Gastroesophageal sphincter (tissue), 4 donors: ENCODE data around the gene PDCD1. TPM values are rescaled to one million over a fixed set of nuclear protein-coding genes. Genes with fewer than 3 reads are reported as not detected.
"Not testable (repeated sequence)": the region's sequence is repeated elsewhere in the genome, so short reads cannot be mapped to it uniquely, and the experiment has no call there.

ENCODE experiments used
- ATAC-seq: fragments of 150-250 bp; one replicate; pipeline ENCODE4 v1.9.1; 2016; ENCODE audit warnings: mild to moderate bottlenecking, moderate library complexity
- H3K27ac ChIP-seq, 4 donors: fragments of 200-600 bp; sonication (generic) in 3 of 4; 1 replicate in 3 of 4; 2 replicates in 1 of 4; pipeline ENCODE4 v1.5.1; 2016 to 2019
- H3K27me3 ChIP-seq: fragments of 200-600 bp; sonication (generic); one replicate; pipeline ENCODE4 v1.5.1; 2019
- H3K36me3 ChIP-seq, 2 donors: fragments of 200-600 bp; sonication (generic); one replicate each; pipeline ENCODE4 v1.5.1; 2019; ENCODE audit warnings: control low read depth in 1 of 2
- H3K4me1 ChIP-seq, 3 donors: fragments of 200-600 bp; sonication (generic); 1 replicate in 2 of 3; 2 replicates in 1 of 3; pipeline ENCODE4 v1.5.1; 2016 to 2019; ENCODE audit warnings: control low read depth in 2 of 3
- H3K4me3 ChIP-seq, 2 donors: fragments of 200-600 bp; sonication (generic); one replicate each; pipeline ENCODE4 v1.5.1; 2019; ENCODE audit warnings: mild to moderate bottlenecking in 1 of 2, moderate library complexity in 1 of 2
- H3K9me3 ChIP-seq, 3 donors: fragments of 200-600 bp; sonication (generic); one replicate each; pipeline ENCODE4 v1.5.1; 2017 to 2019; ENCODE audit warnings: control low read depth in 2 of 3
- EP300 ChIP-seq: sonication (generic); formaldehyde crosslinking; IDR thresholded peaks from one replicate; pipeline ENCODE4 v1.6.1; 2017; ENCODE audit warnings: antibody characterized with exemption, mild to moderate bottlenecking
- POLR2A ChIP-seq, 2 donors: fragments of 450-650 bp; IDR thresholded peaks; one replicate each; pipeline ENCODE4 v1.6.1; 2017; ENCODE audit warnings: antibody characterized with exemption in 2 of 2, mild to moderate bottlenecking in 2 of 2, moderate library complexity in 1 of 2
- POLR2AphosphoS5 ChIP-seq: sonication (generic); formaldehyde crosslinking; IDR thresholded peaks from one replicate; pipeline ENCODE4 v1.6.1; 2017; ENCODE audit warnings: antibody characterized with exemption
- WGBS, 2 donors: methylation state at CpG; one replicate each; pipeline ENCODE4 v1.1.5; 2018; ENCODE audit warnings: low coverage in 1 of 2; 5-methylcytosine and 5-hydroxymethylcytosine counted together
- total RNA-seq, 4 donors: library from RNA; depleted of rRNA; stranded (reverse); fragments of >200 nt; gene quantifications; one replicate each; pipeline ENCODE4 v1.1.0, GENCODE V29; 2016
- TF ChIP-seq, protein P1 (sequence below), 4 experiments: fragments of 200-600 bp in 2 of 4; fragments of 450-650 bp in 2 of 4; sonication (generic) in 1 of 4; IDR thresholded peaks; one replicate each; pipeline ENCODE4 v1.5.1; 2017 to 2019; ENCODE audit warnings: antibody characterized with exemption in 4 of 4, mild to moderate bottlenecking in 2 of 4, moderate library complexity in 2 of 4

Gene PDCD1
- total RNA-seq, 4 donors from 2014 or later = 0.19 to 0.54 TPM; not detected in 2

DNA sequence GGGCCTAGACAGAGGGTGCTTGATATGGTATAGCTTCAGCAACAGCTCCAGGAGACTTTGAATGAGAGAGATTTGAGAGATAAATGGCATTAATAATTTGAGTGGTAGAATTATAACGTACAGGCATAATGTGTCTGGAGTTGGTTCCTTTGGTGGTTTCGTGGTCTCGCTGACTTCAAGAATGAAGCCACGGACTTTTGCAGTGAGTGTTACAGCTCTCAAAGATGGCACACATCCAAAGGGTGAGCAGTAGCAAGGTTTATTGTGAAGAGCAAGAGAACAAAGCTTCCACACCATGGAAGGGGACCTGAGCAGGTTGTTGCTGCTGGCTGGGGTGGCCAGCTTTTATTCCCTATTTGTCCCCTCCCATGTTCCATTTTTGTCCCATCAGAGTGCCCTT is 23.1 kb downstream of the PDCD1 start:
- no peaks in the 10 kb centered on the region for H3K4me1 ChIP-seq
- peaks cover 18% of the 10 kb centered on the region for H3K27me3 ChIP-seq
- WGBS, 2 donors = 60 to 66% methylated on average over 1 to 4 of the region's 4 CpGs
- no peaks in the 10 kb centered on the region for H3K36me3 ChIP-seq
- ATAC-seq = no peak
- no peak overlapping the region for H3K27ac ChIP-seq
- H3K9me3 ChIP-seq = no peaks in the 10 kb centered on the region
- TF ChIP-seq, protein P1, sequence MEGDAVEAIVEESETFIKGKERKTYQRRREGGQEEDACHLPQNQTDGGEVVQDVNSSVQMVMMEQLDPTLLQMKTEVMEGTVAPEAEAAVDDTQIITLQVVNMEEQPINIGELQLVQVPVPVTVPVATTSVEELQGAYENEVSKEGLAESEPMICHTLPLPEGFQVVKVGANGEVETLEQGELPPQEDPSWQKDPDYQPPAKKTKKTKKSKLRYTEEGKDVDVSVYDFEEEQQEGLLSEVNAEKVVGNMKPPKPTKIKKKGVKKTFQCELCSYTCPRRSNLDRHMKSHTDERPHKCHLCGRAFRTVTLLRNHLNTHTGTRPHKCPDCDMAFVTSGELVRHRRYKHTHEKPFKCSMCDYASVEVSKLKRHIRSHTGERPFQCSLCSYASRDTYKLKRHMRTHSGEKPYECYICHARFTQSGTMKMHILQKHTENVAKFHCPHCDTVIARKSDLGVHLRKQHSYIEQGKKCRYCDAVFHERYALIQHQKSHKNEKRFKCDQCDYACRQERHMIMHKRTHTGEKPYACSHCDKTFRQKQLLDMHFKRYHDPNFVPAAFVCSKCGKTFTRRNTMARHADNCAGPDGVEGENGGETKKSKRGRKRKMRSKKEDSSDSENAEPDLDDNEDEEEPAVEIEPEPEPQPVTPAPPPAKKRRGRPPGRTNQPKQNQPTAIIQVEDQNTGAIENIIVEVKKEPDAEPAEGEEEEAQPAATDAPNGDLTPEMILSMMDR (IDR thresholded peaks at IDR 0.05) = no peak
- TF ChIP-seq POLR2AphosphoS5 = no peak
- TF ChIP-seq EP300 = no peak
- no peak for TF ChIP-seq POLR2A (IDR thresholded peaks at IDR 0.05)
- H3K4me3 ChIP-seq = no peak overlapping the region

- WGBS, 2 donors = 80 to 85% methylated on average over 5 of the region's 10 CpGs
- no peak overlapping the region for H3K27ac ChIP-seq
- no peak for ATAC-seq
- H3K4me3 ChIP-seq = no peak overlapping the region
- TF ChIP-seq POLR2A (IDR thresholded peaks at IDR 0.05) (no peak), EP300 (no peak), POLR2AphosphoS5 (no peak)
- TF ChIP-seq, protein P1 (IDR thresholded peaks at IDR 0.05) = no peak
- H3K36me3 ChIP-seq = no peaks in the 10 kb centered on the region
- H3K27me3 ChIP-seq = peaks cover 18% of the 10 kb centered on the region
- H3K4me1 ChIP-seq = no peaks in the 10 kb centered on the region
- no peaks in the 10 kb centered on the region for H3K9me3 ChIP-seq
Observed at GRCh38 chr2:241834527-241835210, 24.0 kb downstream of the PDCD1 start.

DNA sequence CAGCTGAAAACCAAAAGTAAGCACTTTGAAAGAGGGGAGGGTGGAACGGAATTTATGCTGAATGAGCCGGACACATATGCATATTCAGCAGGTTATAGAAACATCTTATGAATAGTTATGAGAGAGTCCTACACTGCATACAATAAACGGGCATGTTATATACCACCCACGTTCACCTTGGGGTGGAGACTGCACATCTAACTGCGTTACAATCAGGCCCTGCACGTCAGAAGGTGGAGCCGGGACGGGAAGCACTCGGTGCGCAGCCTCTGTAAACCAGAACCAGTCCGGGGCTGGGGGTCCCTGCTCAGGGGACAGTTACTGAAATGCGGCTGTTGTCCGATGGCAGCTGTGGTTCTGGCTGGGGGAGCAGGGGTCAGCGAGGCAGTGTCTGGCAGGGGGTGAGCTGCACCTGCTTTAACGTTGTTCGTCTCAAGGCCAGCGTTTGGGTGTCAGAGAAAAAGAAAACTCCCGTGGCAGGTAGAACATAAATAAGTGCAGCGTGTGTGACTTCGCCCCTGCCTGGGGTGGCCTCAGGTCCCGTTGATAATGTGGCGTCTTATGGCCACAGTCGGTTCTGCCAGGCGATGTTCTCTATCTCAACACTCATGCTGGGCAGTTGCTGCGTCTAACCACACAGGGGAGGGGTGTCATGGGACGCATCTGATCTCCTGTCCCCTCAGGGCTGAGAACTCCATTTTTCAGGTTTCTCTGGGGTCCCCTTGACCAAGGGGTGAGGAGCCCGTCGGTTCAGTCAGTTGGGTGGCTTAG is 24.8 kb downstream of the PDCD1 start:
- not testable (repeated sequence) for H3K27ac ChIP-seq, H3K9me3 ChIP-seq, H3K36me3 ChIP-seq, H3K4me3 ChIP-seq, H3K4me1 ChIP-seq, ATAC-seq
- H3K27me3 ChIP-seq = peaks cover 18% of the 10 kb centered on the region
- 64 to 74% methylated on average over 5 to 8 of the region's 28 CpGs for WGBS, 2 donors

DNA sequence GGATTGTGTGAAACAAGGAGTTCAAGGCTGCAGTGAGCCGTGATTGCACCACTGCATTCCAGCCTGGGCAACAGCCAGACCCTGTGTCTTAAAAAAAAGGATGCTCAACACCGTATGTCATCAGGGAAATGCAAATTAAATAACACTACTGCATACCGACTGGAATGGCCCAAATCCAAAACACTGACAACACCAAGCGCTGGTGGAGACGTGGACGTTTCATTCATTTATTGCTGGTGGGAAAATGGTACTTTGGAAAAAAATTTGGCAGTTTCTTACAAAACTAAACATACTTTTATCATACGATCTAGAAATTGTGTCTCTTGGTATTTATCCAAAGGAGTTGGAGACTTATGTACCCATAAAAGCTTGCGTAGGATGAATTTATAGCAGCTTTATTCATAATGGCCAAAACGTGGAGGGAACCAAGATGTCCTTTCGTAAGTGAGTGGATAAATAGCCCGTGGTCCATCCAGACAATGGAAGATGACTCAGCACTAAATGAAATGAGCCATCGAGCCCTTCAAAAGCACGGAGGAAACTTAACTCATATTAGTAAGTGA is 25.5 kb downstream of the PDCD1 start:
- no peak for TF ChIP-seq POLR2AphosphoS5
- TF ChIP-seq EP300 = no peak
- TF ChIP-seq POLR2A (IDR thresholded peaks at IDR 0.05) = no peak
- TF ChIP-seq, protein P1 (IDR thresholded peaks at IDR 0.05) = no peak
- H3K4me1 ChIP-seq = no peaks in the 10 kb centered on the region
- ATAC-seq = no peak
- H3K9me3 ChIP-seq = peaks cover 0 to under 1% (median 0%) of the 10 kb centered on the region in 3 donors
- H3K27me3 ChIP-seq = peaks cover 18% of the 10 kb centered on the region
- WGBS, 2 donors = 33 to 39% methylated on average over 13 of the region's 13 CpGs
- H3K4me3 ChIP-seq = no peak overlapping the region
- H3K27ac ChIP-seq = no peak overlapping the region
- no peaks in the 10 kb centered on the region for H3K36me3 ChIP-seq

DNA sequence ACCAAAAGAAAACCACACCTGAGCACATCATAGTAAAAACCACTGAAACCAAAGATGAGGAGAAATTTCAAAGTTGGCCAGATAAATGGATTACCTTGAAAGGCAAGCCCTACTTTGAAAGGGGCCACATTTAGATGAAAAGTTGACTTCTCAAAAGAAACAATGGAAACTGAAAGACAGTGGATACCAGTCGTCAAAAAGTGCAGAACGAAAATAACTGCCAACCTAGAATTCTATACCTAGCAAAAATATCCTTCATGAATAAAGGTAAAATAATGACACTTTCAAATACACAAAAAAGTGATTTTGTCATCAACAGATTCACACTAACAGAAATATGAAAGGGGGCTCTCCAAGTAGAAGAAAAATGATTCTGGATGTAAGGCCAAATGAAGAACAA is 31.3 kb downstream of the PDCD1 start:
- no peaks in the 10 kb centered on the region for H3K36me3 ChIP-seq
- no peak overlapping the region for H3K27ac ChIP-seq
- H3K4me1 ChIP-seq = no peaks in the 10 kb centered on the region
- no peak overlapping the region for H3K4me3 ChIP-seq
- peaks cover 11% of the 10 kb centered on the region for H3K27me3 ChIP-seq
- ATAC-seq = no peak
- peaks cover 0 to 18% (median 0%) of the 10 kb centered on the region in 3 donors for H3K9me3 ChIP-seq
- 73 to 75% methylated on average over 2 of the region's 2 CpGs for WGBS, 2 donors
- TF ChIP-seq, protein P1 (IDR thresholded peaks at IDR 0.05) = no peak
- TF ChIP-seq POLR2AphosphoS5 (no peak), POLR2A (IDR thresholded peaks at IDR 0.05) (no peak), EP300 (no peak)

- H3K4me1 ChIP-seq, H3K27ac ChIP-seq, H3K4me3 ChIP-seq, H3K36me3 ChIP-seq, ATAC-seq: not testable (repeated sequence)
- Histone ChIP-seq H3K9me3 (peaks cover 0 to 18% (median 0%) of the 10 kb centered on the region in 3 donors), H3K27me3 (peaks cover 37% of the 10 kb centered on the region)
- 84 to 85% methylated on average over 25 to 26 of the region's 45 CpGs for WGBS, 2 donors
Observed at GRCh38 chr2:241823531-241824437, 34.9 kb downstream of the PDCD1 start.
